LNCaP clone FGC (cell line): ENCODE results near the gene VSTM5.

Source experiments
- DNase-seq: peaks from one replicate; pipeline ENCODE4 v3.0.0-alpha.2; 2011; ENCODE audit warnings: low read depth
- H3K4me3 ChIP-seq: 2 replicates; pipeline ENCODE4 v1.5.1; 2011; ENCODE audit warnings: mild to moderate bottlenecking, low read depth, low read length, control low read depth
- TF ChIP-seq, protein P1 (sequence below): IDR thresholded peaks from 2 replicates; pipeline ENCODE4 v1.5.1; 2012; ENCODE audit warnings: mild to moderate bottlenecking; ENCODE audit not compliant: control insufficient read depth, insufficient read depth; ENCODE audit errors: extremely low read depth

VSTM5 gene

DNA sequence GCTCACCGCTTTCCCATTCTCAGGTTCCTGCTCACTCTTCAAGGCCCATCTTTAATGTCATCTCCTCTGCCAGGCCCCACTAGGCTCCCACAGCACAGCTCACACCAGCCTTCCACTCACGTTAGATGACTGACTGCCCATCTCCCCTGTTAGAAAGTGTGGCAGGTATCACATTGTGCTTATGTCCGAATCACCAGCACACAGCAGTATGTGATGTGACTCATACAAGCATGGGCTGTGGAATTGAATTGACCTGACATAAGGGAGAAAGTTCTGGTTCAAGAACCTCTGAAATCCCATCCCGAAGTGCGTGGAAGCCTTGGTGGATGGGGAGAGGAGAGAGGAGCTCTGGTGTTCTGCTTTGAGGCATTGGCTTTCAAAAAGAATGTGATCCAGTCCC, 6.5 kb downstream of the VSTM5 start:
- DNase-seq = no peak
- no peak overlapping the region for H3K4me3 ChIP-seq
- TF ChIP-seq, protein P1, sequence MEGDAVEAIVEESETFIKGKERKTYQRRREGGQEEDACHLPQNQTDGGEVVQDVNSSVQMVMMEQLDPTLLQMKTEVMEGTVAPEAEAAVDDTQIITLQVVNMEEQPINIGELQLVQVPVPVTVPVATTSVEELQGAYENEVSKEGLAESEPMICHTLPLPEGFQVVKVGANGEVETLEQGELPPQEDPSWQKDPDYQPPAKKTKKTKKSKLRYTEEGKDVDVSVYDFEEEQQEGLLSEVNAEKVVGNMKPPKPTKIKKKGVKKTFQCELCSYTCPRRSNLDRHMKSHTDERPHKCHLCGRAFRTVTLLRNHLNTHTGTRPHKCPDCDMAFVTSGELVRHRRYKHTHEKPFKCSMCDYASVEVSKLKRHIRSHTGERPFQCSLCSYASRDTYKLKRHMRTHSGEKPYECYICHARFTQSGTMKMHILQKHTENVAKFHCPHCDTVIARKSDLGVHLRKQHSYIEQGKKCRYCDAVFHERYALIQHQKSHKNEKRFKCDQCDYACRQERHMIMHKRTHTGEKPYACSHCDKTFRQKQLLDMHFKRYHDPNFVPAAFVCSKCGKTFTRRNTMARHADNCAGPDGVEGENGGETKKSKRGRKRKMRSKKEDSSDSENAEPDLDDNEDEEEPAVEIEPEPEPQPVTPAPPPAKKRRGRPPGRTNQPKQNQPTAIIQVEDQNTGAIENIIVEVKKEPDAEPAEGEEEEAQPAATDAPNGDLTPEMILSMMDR = no peak

DNA sequence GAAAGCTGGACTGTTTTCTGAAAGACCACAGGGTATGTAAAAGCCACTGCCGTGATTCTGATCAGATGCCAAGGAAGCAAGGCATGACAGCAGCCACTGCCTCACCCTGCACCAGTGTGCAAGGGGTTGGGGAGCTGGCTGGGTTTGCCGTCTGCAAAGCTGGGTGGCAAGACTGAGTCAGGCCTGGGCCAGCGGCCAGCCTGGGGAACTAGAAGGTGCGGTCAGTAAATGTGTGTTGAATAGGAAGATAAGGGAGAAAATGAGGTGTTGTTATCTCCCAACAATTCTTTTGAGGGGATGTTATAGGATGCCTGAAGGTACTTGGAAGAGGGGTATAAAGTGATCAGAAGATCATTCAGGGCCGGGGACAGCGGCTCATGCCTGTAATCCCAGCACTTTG, 8.0 kb downstream of the VSTM5 start:
- no peak overlapping the region for H3K4me3 ChIP-seq
- DNase-seq = no peak
- TF ChIP-seq, protein P1 = no peak

DNA sequence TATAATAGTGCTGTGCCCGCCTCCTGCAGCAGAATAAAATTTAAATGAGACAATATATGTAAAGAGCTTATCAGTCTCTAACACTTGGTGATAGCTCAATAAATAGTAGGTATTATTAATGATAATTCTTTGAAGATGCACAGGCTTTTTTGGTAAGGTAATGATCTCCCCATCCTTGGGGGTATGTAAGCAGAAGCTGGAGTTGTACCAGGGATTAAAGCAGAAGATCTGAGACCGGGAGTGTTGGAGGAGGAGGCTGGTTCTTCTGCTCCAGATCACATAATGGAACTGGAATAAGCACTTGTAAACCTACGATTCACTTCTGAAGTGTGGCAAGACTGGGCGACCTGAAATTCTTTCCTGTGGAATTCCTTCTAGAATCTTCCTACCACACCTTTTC, 8.4 kb downstream of the VSTM5 start:
- no peak overlapping the region for H3K4me3 ChIP-seq
- no peak for DNase-seq
- TF ChIP-seq, protein P1 = no peak

DNA sequence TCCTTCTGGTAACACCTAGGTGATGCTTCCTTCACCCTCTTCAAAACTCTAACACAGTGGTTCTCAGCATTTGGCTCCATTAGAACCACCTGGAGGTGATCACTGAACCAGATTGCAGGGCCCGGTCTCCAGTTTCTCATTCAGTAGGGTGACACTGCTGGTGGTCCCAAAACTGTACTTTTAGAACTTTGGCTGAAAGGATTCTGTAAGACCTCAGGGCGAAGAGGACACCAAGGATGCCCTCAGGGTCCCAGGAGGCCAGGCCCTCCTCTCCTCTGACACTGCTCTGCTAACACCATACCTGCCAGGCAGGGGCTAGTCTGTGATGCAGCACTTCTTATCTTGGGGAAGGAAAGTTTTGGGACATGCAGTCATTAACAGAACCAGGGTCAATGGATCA, 9.0 kb downstream of the VSTM5 start:
- TF ChIP-seq, protein P1 = no peak
- H3K4me3 ChIP-seq = no peak overlapping the region
- DNase-seq = no peak

DNA sequence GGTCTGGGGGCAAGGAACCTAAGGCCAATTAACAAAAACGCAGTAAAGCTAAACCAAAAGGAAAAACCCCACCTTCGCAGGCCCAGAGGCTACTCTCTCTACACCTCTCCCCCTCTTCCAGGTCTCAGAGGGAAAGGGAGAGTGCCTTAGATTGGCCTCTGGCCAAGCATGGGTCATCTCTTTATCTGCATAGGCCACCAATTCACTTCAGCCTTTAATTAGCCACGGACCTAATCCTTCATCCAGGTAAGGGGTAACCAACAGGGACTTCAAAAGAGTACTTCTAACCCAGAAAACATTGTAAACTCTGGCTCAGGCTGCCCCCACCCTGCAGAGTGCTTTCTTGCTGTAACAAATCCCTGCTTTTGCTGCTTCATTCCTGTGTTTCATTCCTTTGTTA, 9.4 kb downstream of the VSTM5 start:
- no peak overlapping the region for H3K4me3 ChIP-seq
- DNase-seq = no peak
- TF ChIP-seq, protein P1 = no peak

DNA sequence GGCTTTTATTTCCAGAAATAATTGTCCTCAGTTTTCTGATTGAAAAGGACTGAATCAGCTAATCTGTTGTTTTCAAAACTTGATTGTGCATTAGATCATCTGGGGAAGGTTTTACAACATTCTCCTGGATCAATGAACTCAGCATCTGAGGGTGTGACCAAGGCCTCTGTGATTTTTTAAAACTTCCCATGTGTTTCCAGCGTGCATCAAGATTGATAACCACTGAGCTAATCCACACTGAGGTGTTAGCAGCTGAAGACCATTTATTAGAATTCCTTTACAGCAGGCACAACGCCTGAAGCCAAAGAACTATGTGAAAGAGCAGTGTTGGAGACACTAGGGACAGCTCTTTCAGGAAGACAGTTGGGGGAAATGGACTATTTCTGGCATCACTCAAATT, 10.2 kb downstream of the VSTM5 start:
- TF ChIP-seq, protein P1 = no peak
- H3K4me3 ChIP-seq = no peak overlapping the region
- DNase-seq = no peak

DNA sequence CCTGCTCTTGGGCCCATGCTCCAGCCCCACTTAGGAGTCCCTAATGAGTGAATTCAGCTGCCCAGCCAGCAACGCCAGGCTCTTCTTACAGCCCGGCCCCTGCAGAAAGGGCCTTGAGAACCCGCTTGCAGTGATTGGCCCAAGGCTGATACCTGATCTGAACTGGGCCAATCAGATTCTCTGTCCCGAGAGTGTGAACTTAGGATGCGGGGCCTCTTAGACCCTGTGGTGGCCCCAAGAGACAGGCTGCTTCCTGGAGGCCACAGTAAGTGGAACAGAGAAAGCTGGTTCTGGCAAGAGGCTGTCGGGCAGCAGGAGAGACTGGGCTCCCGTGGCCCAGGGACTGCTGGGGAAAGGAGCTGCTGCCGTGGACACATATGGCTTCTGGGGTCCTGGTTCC, 11.5 kb downstream of the VSTM5 start:
- TF ChIP-seq, protein P1 = no peak
- no peak for DNase-seq
- no peak overlapping the region for H3K4me3 ChIP-seq
